WERI-Rb-1 (cell line): ENCODE measurements around the gene INPP5B.
A peak's percentile ranks its signal among the peaks of the same experiment; 100 is the strongest.

Experiments used
- DNase-seq: peaks from one replicate; pipeline ENCODE4 v3.0.0-alpha.2; 2020
- H3K27ac ChIP-seq: fragments of 250-450 bp; sonication (Bioruptor Pico); 2 replicates; pipeline ENCODE4 v1.5.1; 2020; ENCODE audit warnings: mild to moderate bottlenecking, moderate library complexity
- H3K27me3 ChIP-seq: fragments of 250-450 bp; sonication (Bioruptor Pico); 2 replicates; pipeline ENCODE4 v1.5.1; 2021; ENCODE audit warnings: mild to moderate bottlenecking, low read depth, moderate library complexity; ENCODE audit not compliant: insufficient read depth, severe bottlenecking
- H3K36me3 ChIP-seq: fragments of 250-450 bp; sonication (Bioruptor Pico); 2 replicates; pipeline ENCODE4 v1.5.1; 2020; ENCODE audit warnings: mild to moderate bottlenecking, moderate library complexity
- H3K4me3 ChIP-seq: 2 replicates; pipeline ENCODE4 v1.5.1; 2011; ENCODE audit warnings: low read depth, mild to moderate bottlenecking, control low read depth, low read length
- H3K9me3 ChIP-seq: fragments of 250-450 bp; sonication (Bioruptor Pico); 2 replicates; pipeline ENCODE4 v1.5.1; 2021; ENCODE audit warnings: mild to moderate bottlenecking, moderate library complexity; ENCODE audit not compliant: severe bottlenecking
- CTCF ChIP-seq: IDR thresholded peaks from 2 replicates; pipeline ENCODE4 v1.5.1; 2011; ENCODE audit warnings: low read depth, mild to moderate bottlenecking, control low read depth, inconsistent platforms, low read length

INPP5B gene

GRCh38 chr1:37872692-37873091, 74.2 kb downstream of the INPP5B start:
- no peak for DNase-seq

GRCh38 chr1:37868466-37868865, 78.4 kb downstream of the INPP5B start:
- H3K4me3 ChIP-seq: no peak overlapping the region
- no peak for TF ChIP-seq CTCF
- peaks cover 61% of the 10 kb centered on the region for H3K36me3 ChIP-seq
- H3K27ac ChIP-seq: no peak overlapping the region
- no peak for DNase-seq
- no peaks in the 10 kb centered on the region for H3K27me3 ChIP-seq
- no peaks in the 10 kb centered on the region for H3K9me3 ChIP-seq

More at GRCh38 chr1:37872692-37873091, 74.2 kb downstream of the INPP5B start:
- no peak for TF ChIP-seq CTCF
- H3K27me3 ChIP-seq: no peaks in the 10 kb centered on the region
- H3K4me3 ChIP-seq: no peak overlapping the region
- no peak overlapping the region for H3K27ac ChIP-seq
- H3K9me3 ChIP-seq: no peaks in the 10 kb centered on the region
- peaks cover 63% of the 10 kb centered on the region for H3K36me3 ChIP-seq

- Histone ChIP-seq H3K27ac (no peak overlapping the region), H3K9me3 (no peaks in the 10 kb centered on the region), H3K27me3 (no peaks in the 10 kb centered on the region), H3K4me3 (no peak overlapping the region), H3K36me3 (peaks cover 54% of the 10 kb centered on the region)
- peak; percentile 9 for DNase-seq
- TF ChIP-seq CTCF: no peak
Observed at GRCh38 chr1:37867784-37868183, 79.1 kb downstream of the INPP5B start.

- Histone ChIP-seq H3K4me3 (no peak overlapping the region), H3K36me3 (peaks cover 51% of the 10 kb centered on the region), H3K27me3 (no peaks in the 10 kb centered on the region), H3K27ac (no peak overlapping the region), H3K9me3 (no peaks in the 10 kb centered on the region)
- no peak for DNase-seq
- no peak for TF ChIP-seq CTCF
Observed at GRCh38 chr1:37866491-37866890, 80.4 kb downstream of the INPP5B start.

- no peaks in the 10 kb centered on the region for H3K27me3 ChIP-seq
- DNase-seq: no peak
- H3K27ac ChIP-seq: no peak overlapping the region
- TF ChIP-seq CTCF: no peak
- no peaks in the 10 kb centered on the region for H3K9me3 ChIP-seq
- H3K36me3 ChIP-seq: peaks cover 50% of the 10 kb centered on the region
- H3K4me3 ChIP-seq: no peak overlapping the region
Observed at GRCh38 chr1:37865348-37866120, 81.3 kb downstream of the INPP5B start.

GRCh38 chr1:37862330-37862729, 84.5 kb downstream of the INPP5B start:
- H3K4me3 ChIP-seq: no peak overlapping the region
- peaks cover 32% of the 10 kb centered on the region for H3K36me3 ChIP-seq
- no peaks in the 10 kb centered on the region for H3K9me3 ChIP-seq
- no peaks in the 10 kb centered on the region for H3K27me3 ChIP-seq
- no peak for TF ChIP-seq CTCF
- no peak overlapping the region for H3K27ac ChIP-seq
- DNase-seq: no peak
